Sigmoid colon (tissue), 4 donors: ENCODE measurements around the gene PRKCA.

Experiments used
- CTCF ChIP-seq, 4 experiments: fragments of 450-650 bp in 3 of 4; fragments of 200-600 bp in 1 of 4; IDR thresholded peaks; one replicate each; pipeline ENCODE4 v1.5.1; 2016 to 2019; ENCODE audit warnings: antibody characterized with exemption in 4 of 4, mild to moderate bottlenecking in 3 of 4, moderate library complexity in 2 of 4
- EP300 ChIP-seq, 4 donors: sonication (generic); formaldehyde crosslinking; IDR thresholded peaks; one replicate each; pipeline ENCODE4 v1.6.1; 2017; ENCODE audit warnings: antibody characterized with exemption in 4 of 4
- POLR2A ChIP-seq, 2 donors: fragments of 450-650 bp; IDR thresholded peaks; one replicate each; pipeline ENCODE4 v1.6.1; 2016; ENCODE audit warnings: antibody characterized with exemption in 2 of 2, mild to moderate bottlenecking in 2 of 2, moderate library complexity in 2 of 2
- POLR2AphosphoS5 ChIP-seq, 4 donors: sonication (generic); formaldehyde crosslinking; IDR thresholded peaks; one replicate each; pipeline ENCODE4 v1.6.1; 2017; ENCODE audit warnings: antibody characterized with exemption in 4 of 4

GRCh38 chr17:66810951-66811682, 508.7 kb downstream of the PRKCA start:
- TF ChIP-seq CTCF (IDR thresholded peaks at IDR 0.05) (no peak), POLR2AphosphoS5 (IDR thresholded peaks at IDR 0.05) (no peak), POLR2A (IDR thresholded peaks at IDR 0.05) (no peak), EP300 (IDR thresholded peaks at IDR 0.05) (no peak)
